NCI-H774 (cell line): Measurements from ENCODE around the gene LCMT1.

Experiments
- DNase-seq: peaks from one replicate; lab custom pipeline; 2025; lab: John Stamatoyannopoulos, UW

LCMT1 gene

GRCh38 chr16:25199457-25199856 lies 87.9 kb downstream of the LCMT1 start:
- no peak for DNase-seq

DNA sequence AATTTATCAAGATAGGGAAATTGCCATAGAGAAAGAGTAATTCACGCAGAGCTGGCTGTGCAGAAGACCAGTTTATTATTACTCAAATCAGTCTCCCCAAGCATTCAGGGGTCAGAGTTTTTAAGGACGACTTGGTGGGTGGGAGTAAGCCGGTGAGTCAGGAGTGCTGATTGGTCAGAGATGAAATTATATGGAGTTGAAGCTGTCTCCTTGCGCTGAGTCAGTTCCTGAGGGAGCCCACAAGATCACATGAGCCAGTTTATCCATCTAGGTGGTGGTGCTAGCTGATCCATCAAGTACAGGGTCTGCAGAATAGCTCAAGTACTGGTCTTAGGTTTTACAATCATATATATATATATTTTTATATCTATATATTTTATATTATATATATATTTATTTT lies 99.2 kb downstream of the LCMT1 start:
- no peak for DNase-seq

DNA sequence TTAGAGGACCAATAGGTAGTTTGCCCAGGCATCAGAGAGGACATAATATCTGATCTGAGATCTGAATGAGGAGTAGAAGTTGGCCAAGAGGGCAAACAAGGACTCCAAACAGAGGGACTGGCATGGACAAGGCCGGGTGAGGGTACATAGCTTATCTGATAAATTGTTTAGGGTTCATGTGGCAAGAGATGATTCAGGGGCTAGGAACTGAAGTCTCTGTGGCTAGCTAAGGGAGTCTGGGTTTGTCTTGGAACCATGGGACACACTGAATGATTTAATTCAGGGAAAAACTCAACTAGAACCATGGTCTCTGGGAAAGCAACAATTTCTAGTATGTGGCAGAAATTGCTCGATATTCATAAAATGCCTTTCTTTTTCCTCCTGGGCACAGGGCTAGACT lies 101.1 kb downstream of the LCMT1 start:
- no peak for DNase-seq

- DNase-seq, result no peak
Observed at GRCh38 chr16:25213709-25214397, 102.3 kb downstream of the LCMT1 start.

DNA sequence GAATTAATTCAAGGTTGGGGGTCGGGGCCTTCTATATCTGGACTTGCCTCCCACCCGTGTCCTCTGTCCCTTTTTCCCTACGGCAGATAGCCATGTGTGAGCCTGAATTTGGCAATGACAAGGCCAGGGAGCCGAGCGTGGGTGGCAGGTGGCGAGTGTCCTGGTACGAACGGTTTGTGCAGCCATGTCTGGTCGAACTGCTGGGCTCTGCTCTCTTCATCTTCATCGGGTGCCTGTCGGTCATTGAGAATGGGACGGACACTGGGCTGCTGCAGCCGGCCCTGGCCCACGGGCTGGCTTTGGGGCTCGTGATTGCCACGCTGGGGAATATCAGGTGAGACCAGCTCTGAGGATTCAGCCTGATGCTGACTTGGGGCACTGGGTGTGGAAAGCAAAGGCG lies 105.6 kb downstream of the LCMT1 start:
- no peak for DNase-seq

- DNase-seq, result no peak
Observed at GRCh38 chr16:25217921-25218320, 106.4 kb downstream of the LCMT1 start.

GRCh38 chr16:25219070-25219737 lies 107.7 kb downstream of the LCMT1 start:
- no peak for DNase-seq

GRCh38 chr16:25222959-25223358 lies 111.4 kb downstream of the LCMT1 start:
- DNase-seq, result no peak

- DNase-seq, result no peak
Observed at GRCh38 chr16:25223964-25224363, 112.4 kb downstream of the LCMT1 start.

- no peak for DNase-seq
Observed at GRCh38 chr16:25224731-25225319, 113.3 kb downstream of the LCMT1 start.
